Stimulated activated CD8-positive, alpha-beta memory T cell treated with anti-CD3 and anti-CD28 coated beads, Interleukin-12 subunit alpha, Interleukin-12 subunit beta, amount 100 ng/mL, for 4 hours (primary cell): ENCODE data around the gene NSMCE4A.
"Not testable (repeated sequence)": the region's sequence is repeated elsewhere in the genome, so short reads cannot be mapped to it uniquely, and the experiment has no call there.

Experiments
- DNase-seq: peaks from one replicate; pipeline ENCODE4 v3.0.0-alpha.2; 2020; ENCODE audit warnings: low read depth

Gene NSMCE4A

DNA sequence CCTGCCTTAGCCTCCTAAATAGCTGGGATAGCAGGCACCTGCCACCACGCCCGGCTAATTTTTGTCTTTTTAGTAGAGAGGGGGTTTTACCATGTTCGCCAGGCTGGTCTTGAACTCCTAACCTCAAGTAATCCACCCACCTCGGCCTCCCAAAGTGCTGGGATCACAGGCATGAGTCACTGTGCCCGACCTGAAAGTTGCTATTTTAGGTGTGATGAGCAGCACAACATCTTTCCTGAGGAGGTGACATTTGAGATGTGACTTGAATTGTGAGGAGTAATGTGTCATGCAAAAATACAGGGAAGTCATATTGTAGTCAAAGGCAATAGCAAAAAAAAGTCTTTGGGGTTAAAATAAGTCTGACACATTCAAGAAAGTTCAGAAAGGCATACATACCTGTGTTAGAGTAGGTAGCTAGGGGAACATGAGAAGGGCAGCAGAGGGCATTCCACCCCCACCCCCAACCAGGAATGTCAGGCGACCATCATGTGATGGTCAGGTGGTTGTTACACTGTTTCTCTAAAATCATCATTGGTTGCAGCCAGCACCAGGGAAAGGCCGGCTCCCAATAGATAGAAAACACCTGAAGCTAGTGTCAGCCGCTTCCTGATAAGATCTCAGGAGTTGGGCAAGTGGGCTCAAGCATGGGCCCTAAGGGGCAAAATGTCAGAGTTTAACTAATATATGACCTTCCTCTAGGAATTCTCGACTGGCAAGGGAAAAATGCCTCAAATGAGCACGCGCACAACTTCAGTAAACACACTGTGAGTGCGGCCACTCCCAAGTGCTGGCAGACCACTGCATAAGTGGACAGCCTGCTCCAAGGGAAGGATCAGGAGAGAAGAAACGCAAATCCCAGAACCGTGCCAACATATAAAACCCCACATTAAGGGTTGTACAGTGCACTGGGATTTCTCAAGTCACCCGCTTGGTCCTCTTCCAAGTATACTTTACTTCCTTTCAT, 13.6 kb upstream of the NSMCE4A start, which contains the start of gene TACC2:
Gene TACC2 (plus strand): TSS at position 803 of the 964 bp plus-strand sequence. CDS start 32,819 bp downstream, outside the sequence.
- no peak for DNase-seq

DNA sequence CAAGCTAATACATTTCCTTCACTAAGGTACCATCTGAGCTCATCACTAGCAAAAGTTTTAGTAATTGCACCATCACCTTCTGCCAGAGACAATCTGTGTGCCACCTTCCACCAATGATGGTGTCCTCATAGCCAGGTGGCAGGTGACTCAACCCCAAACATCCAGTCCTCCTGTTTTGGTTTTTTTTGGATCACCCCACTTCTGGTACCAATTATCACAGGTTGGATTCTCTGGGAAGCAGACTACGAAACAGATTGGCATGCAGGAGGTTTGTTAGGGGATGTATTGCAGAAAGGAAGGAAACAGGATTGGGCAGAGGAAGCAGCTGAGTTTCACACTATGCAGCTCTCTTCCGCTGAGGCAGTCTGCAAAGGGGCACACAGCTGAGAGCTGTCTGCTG, 9.4 kb upstream of the NSMCE4A start:
- DNase-seq: no peak

DNA sequence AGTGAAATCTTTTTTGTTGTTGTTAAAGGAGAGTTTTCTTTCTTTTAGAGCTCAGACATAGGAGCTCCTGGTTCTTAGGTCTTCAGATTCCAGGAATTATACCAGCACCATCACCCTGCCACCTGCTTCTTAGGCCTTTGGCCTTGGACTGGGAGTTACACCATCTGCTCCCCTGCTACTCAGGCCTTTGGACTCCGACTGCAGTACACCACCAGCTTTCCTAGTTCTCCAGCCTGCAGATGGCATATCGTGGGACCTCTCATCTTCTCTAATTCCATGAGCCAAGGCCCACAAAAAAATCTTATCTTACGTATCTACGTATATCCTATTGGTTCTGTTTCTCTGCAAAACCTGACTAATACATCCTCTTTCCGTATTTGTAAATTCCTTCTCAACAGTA, 8.8 kb upstream of the NSMCE4A start:
- DNase-seq: no peak

DNA sequence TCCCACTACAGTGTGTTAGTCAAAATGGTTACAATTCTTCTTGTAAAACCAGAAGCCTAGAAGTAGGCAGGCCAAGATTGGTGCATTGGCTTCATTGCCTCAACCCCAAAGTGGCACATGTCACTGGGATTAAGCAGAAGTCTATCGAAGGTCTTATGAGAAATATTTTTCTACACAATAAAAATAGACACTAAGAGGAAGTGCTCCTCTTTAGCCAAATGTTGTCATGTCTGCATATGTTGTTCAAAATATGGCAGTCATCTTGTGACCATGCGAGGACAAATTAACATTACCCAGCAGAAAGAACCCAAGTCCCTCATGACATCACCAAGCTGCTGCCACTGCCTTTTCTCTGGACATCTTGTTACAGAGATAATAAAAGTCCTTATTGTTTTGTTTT, 6.3 kb upstream of the NSMCE4A start:
- no peak for DNase-seq

DNA sequence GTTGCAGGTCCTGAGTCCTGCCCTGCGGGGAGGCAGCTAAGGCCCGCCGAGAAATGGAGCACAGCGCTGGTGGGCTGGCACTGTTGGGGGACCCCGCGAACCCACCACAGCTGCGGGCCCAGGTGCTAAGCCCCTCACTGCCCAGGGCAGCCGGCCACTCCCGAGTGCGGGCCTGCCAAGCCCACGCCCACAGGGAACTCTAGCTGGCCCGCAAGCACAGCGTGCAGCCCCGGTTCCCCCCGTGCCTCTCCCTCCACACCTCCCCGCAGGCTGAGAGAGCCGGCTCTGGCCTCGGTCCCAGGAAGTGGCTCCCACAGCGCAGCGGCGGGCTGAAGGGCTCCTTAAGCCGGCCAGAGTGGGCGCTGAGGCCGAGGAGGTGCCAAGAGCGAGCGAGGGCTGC, 3.5 kb upstream of the NSMCE4A start:
- DNase-seq: no peak

DNA sequence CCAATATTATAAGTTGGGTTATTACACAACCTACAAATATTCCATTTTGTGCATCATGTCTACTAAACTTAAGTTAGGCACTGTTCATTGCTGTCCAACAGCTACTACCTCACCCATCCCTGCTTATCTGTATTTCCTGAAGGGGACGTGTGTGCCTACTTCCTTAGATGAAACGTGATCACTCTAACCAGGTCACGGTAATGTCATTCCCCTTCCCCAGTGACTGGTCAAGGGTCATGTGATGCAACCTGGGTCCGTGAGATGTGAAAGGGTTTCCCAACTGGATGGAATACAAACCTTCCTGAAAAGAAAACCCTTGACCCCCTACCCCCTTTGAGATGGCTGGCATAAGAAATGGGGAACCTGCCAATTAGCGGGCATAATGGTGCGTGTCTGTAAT, 1.6 kb upstream of the NSMCE4A start:
- DNase-seq: no peak

DNA sequence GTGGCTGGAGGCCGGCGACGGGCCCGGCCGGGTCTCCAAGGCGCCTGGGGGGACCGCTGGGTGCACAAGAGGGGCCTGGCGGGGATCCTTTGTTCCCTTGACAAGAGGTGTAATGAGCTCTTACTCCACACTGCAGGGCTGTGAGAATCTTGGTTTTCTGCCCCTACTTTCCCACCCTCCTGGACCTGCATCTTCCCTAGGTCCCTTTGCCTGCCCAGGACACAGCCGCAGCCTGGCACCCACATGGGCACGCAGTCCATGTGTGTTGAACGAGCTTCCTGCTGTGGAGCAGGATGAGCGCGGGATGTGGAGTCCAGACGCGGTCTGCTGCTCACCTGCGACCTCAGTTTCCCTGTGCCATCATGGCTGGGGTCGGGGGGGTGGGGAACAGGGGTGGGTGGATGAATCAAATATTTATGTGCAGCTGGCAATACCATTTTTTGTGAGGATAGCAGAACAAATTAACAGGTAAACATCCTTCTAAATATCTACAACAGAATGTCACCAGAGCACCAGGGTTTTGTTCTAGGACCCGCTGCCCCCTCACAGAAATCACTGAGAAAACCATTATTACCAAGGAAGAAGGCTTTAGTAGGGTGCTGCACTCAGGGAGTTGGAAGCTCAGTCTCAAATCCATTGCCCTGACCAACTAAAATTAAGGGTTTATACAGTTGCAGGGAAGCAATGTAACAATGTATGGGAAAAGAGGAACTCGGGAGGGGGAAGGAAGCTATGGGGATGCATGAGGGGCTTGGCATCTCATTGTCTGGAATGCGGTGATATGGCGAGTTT, 474 bp upstream of the NSMCE4A start:
- DNase-seq: no peak

DNA sequence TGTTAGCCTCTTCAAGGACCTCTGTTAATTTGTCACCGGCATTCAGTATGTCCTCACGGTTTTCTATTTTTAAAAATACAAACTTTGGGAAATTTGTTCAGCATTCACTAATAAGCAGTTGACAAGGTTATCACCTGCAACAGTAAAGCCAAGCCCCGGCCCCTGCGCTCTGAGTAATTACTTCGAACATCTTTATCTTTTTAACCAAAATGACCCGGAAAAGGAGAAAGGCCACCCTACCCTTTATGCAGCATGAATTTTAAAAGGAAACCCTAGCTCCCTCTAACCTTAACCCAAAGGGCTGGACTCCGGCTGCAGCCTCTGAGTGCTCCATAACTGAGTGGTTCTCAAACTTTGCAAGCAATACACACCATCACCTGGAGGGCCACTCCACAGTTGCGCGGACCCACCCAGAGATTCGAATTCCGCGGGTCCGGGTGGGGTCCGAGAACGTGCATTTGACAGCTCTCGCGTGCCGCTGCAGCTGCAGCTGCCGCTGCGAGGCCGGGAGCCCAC, 940 bp downstream of the NSMCE4A start:
- no peak for DNase-seq

DNA sequence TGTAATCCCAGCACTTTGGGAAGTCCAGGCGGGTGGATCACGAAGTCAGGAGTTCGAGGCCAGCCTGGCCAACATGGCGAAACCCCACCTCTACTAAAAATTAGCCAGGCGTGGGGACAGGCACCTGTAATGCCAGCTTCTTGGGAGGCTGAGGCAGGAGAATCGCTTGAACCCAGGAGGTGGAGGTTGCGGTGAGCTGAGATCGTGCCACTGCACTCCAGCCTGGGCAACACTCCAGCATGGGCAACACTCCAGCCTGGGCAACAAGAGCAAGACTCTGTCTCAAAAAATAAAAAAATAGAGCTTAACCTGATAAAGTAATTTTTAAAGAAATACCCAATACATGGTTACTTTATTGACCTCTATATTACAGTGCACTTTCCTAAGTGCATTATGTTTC, 5.9 kb downstream of the NSMCE4A start:
- not testable (repeated sequence) for DNase-seq

DNA sequence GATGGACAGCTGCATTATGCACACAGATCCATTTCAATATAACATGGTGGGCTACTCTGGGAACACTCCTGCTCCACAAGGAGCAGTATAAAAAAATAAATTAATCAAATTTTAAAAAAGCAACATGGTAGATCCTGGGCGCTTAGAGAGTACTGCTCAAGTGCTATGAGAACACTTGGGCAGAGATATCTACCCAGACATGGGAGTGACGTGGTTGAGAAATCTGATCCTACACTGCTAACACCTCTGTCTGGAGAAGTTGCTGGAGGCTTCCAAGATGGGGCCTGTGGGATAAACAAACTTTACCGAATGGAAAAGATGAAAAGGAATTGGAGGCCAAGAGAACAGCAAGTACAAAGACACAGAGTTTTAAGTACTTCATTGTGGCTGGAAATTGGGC, 9.0 kb downstream of the NSMCE4A start:
- DNase-seq: no peak

DNA sequence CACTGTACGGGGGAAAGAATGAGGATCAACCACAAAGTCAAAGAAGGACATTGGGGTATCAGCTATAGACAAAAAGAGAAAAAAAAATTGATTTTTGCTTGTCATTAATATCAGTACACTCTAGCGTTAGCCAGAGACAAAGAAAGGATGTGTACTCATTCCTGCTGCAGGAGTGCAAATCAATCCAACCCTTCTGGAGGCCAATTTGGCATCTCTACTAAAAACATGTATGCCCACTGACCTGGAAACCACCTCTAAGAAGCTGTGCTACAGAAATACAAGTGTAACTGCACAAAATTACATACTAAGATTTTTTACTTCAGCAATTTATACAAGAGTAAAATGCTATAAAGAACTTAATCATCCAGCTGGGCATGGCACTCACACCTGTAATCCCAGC, 13.6 kb downstream of the NSMCE4A start:
- no peak for DNase-seq

DNA sequence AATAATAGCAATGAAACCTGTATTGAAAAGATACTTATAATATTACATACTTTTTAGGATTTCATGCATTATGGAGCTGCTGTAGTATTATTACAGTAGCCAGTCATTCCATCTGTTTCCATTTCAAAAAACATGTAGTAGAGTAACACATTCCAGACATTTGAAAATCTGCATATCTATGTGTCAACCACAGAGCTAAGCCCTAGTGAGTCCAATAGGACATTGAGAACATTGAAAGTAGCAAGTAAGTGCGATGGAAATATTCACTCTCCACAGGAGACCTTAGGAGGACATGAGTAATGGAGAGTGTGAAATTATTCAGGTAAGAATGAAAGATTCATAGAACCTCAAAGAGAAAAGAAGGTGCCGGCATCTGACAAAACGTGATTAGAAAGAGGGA, 15.3 kb downstream of the NSMCE4A start:
- no peak for DNase-seq

DNA sequence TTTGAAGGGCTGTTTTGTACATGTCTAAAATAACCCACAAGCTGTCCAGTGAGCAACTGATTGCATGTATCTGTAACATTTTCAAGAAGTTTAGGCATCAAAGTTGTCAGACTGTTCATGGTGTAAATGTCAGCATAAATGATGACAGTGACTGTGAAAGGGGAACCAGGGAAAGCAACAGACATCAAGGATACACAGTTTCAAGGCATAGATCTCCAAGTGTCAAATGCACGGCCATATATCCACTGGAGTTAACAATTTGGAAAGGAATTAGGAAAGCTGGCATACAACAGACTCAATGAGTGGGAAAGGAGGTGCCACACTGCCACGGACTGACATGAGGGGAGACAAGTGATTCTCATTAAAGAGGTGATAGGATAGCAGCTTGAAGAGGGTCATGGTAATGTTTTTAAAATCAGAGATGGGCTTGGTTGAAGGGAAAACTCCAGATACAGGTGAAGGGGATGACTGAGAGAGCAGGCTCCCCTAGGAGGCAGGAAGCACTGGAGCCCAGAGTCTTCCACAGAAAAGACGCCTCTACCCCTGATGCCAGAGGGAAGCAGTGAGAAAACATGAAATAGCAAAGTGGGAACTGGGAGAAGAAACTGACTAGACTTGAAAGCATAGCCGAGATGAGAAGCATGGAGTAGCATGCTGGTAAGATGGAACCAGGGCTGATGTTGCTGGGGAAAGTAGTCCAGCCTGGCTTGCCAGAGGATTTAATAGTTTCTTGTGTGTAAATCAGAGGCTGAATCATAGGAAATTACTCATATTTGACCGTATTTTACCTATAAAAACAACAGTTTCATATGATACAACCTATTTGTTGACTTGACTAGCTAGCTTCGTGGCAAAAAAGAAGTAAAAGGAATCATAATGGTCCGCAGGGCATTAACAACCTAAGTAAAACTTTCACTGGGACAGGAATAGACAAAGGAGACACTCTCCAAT, 18.6 kb downstream of the NSMCE4A start:
- DNase-seq: no peak

DNA sequence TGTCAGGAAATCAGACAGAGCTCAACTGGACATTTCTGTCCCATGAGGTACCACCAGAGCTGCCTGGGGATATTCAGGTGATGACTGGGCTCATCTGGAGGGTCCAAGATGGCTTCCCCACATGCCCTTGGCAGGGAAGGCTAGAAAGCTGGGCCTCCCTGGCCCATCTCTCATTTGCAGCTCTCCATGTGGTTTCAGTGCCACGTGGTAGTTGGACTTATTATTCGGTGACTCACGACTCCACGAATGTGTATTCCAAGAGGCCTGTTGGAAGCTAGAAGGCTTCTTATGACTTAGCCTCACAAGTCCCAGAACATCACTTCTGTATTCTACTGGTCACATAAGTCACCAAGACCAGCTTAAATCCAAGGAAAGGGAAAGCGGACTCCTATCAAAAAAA, 22.8 kb downstream of the NSMCE4A start:
- DNase-seq: no peak

DNA sequence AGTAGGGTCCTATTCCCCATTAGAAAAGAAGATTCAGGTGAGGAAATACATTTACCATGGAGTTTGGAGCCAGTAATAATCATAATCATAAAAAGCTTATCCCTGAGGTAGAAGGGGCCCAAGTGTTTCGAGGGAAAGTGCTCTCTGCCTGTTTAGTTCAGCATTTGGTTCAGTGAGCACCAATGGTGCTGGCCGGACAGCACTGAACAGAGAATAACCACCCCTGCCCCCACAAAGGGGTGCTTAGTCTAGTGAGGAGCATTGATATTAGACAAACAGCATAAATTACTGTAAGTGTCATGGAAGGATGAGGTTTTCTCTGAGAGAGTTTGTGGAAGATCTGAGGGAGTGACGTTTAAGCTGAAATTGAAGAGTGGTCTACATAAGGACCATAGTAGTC, 25.6 kb downstream of the NSMCE4A start:
- no peak for DNase-seq

DNA sequence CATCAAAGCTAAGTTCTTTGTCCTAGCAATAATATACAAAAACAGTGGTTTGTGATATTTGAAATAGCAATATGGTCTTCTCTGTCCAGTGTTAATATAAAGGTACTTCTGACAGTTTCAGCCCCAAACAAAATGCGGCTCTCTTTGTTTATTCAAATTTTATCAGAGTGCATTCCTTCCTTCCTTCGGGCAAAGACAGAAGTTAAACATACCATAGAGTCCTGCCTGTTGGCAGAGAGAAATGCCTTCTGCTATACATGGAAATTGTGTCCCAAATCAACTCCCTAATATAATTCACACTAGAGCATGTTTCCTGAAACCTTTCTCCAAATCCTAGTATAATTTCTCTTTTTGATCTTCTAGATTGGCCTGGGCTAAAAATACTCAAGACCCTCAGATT, 26.0 kb downstream of the NSMCE4A start:
- DNase-seq: no peak

DNA sequence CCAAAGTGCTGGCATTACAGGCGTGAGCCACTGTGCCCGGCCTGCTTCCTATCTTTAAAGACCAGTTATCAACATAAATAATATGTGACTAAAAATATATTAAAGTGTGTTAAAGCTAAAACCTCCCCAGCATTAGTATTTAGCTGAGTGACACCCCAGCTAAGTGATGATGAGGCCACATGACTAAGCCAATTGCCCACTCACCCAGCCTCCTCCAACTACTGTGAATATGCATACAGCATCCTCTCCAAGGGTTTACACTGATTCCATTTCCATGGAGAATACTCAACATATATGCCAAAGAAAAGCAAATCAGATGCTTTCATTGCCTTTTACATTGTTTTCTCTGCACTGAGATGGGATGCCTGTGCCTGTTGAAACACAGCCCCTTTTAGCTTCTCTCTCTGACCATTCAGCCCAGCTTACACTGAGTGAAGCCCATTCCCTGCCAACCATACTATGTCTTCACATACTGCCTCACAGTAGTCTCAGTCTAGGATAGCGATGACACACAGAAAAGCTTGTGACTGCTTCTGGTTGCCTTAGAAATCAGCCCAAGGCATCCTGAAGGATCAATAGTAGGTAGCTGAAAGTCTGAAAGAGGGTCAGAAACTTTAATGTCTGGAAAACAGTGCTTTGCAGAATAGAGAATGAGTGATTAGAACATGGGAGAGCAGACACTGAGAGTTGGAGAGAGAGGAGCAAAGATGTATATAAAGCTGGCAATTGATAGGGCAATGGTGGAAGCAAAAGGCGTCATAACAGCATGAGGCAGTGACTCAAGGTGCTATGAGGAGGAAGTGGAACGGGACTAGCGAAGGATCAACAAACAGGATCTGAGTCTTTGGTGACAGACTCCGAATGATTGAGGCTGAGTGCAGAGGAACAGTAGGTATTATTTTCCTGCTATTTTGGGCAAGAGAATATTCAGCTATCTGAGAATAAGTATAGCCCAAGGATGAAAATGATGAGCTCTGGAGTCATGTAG, 27.4 kb downstream of the NSMCE4A start:
- DNase-seq: no peak

DNA sequence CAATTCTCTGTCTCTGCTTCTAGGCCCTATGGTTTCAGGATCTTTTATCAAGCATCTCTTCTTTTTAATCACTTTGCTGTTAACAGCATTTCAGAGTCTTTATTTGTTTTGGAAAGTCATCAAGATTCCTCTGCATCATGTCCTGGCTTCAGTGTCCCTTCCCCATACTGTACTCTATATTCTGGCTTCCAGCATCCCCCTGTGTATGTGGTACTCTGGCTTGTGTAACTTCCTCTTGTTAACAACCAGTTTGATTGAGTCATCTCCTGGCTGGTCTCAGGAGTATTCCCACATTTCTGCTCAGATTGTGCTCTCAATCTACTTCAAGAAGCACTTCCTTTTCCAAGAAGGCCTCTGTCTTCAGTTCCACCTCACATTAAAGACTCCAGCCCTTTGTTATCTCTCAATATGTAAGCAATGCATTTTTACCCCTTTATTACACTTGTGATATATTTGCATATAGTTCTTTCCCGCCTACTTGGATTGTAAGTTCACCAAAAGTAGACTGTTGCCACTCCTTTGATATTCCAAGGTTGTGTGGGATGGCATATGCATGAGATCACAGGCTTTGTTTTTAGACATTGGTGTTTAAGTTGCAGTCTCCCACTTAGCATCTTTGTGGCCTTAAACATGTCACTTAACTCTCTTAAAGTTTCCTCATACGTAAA, 32.1 kb downstream of the NSMCE4A start:
- DNase-seq: no peak

DNA sequence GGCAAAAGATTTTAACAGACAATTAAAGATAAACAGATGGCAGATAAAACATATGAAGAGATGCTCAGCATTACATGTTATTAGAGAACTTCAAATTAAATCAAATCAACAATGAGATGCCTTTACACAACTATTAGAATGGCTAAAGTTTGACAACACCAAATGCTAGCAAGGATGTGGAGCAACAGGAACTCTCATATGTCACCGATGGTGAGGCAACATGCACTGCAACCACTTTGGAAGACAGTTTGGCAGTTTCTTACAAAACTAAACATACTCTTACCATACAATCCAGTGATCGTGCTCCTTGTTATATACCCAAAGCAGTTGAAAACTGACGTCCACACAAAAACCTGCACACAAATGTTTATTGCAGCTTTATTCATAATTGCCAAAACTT, 33.5 kb downstream of the NSMCE4A start:
- no peak for DNase-seq

DNA sequence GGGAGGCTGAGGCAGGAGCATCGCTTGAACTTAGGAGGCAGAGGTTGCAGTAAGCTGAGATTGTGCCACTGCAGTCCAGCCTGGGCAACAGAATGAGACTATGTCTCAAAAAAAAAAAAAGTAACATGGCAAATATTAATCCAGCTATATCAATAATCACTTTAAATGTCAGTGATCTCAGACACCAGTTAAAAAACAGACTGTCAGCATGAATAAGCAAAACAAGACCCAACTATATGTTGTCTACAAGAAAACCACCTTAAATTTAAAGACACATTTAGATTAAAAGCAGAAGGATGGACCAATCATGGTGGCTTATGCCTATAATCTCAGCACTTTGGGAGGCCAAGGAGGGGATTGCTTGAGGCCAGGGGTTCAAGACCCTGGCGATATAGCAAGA, 38.7 kb downstream of the NSMCE4A start:
- no peak for DNase-seq
